HUDEP-2 (cell line): Measurements from ENCODE around the gene C1QL1.
"Not testable (repeated sequence)": the region's sequence is repeated elsewhere in the genome, so short reads cannot be mapped to it uniquely, and the experiment has no call there.

Experiments used
- DNase-seq, 76 experiments: peaks; one replicate each; lab custom pipeline; 2025; ENCODE audit not compliant: unreplicated experiment in 76 of 76; lab: John Stamatoyannopoulos, UW

Gene C1QL1

DNA sequence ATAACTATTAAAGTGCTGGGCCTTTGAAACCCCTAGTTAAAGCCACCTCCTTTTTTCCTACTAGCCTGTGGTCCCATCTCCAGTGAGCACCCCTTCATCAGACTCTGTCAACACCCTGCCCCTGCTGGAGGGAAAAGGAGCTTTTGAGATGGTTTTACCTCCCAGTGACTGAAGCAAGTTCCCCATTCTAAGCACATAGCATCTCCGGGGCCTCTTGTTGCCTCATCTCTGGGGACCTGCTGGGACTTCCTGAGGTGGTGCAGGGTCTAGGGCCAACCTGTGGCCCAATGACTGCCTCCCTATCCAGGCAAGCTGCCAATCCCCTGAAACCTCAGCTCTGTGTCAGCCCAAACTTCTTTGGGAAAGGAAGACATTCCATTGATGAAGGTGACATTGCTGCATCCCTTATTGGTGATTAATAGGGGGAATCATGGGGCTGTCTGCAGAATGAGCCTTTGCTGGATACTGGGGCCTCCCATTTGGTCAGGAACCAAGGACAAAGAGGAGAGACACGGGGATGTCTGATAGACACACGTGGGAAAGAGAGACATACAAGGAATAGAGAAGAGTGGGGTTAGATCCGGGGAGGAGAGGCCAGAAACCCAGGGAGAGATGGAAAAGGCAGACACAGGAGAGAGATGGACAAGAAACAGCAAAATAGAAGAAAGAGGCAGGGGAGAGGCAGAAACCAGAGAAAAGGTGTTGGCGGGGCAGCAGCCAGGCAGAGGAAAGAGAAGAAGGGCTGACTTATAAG is 2.4 kb downstream of the C1QL1 start:
- DNase-seq = no peak

- peak in 1 of 76 experiments; percentile 4 for DNase-seq
Measured at GRCh38 chr17:44961921-44962350, 6.2 kb downstream of the C1QL1 start.

DNA sequence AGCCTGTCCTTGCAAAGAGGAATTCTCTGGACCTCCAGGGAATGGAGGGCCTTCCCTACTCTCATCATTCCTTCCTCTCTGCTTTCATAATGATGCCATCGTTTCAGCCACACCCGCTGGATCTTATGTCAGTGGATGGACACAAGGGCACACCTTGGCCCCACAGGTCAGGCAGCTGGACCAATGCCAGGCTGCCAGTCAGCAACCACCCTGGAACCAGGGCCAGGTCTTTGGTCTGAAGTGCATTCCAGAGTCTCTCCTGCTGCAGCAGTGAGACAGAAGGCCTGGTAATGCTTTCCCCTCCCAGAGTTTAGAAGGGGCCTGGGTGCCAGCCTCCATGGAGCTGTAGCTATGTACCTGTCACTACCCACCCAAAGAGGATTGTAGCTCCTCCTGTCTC is 7.4 kb downstream of the C1QL1 start:
- no peak for DNase-seq

DNA sequence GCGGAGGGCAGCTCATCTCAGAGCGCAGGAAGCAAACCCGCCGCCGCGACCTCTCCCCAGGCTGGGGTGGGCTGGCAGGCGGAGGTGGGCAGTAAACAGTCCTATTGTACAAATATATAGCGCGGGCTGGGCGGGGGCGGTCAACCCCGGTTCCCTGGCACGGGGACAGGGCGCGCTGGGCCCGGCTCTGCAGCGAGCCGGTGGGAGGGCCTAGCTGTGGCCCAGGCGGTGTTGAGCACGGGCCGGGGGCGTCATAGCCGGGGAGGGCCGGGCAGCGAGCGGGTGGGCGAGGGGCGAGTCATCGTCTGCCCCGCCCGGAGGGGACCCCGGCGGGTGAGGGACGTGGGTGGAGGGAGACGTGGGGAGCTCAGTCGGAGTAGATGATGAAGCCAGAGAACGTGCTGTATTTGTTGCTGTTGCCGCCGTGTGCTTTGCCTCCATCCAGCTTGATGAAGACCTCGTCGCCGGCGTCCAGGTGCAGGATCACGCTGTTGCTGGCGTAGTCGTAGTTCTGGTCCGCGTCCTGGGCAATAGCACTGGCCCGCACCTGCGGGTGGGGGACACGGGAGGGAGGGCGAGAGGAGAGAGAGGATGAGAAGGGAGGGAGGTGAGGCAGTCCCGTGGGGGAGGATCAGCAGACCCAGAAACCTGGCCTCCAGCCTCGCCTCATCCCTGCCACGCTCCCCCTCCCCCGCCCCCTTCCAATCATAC is 8.1 kb downstream of the C1QL1 start:
- DNase-seq = no peak

DNA sequence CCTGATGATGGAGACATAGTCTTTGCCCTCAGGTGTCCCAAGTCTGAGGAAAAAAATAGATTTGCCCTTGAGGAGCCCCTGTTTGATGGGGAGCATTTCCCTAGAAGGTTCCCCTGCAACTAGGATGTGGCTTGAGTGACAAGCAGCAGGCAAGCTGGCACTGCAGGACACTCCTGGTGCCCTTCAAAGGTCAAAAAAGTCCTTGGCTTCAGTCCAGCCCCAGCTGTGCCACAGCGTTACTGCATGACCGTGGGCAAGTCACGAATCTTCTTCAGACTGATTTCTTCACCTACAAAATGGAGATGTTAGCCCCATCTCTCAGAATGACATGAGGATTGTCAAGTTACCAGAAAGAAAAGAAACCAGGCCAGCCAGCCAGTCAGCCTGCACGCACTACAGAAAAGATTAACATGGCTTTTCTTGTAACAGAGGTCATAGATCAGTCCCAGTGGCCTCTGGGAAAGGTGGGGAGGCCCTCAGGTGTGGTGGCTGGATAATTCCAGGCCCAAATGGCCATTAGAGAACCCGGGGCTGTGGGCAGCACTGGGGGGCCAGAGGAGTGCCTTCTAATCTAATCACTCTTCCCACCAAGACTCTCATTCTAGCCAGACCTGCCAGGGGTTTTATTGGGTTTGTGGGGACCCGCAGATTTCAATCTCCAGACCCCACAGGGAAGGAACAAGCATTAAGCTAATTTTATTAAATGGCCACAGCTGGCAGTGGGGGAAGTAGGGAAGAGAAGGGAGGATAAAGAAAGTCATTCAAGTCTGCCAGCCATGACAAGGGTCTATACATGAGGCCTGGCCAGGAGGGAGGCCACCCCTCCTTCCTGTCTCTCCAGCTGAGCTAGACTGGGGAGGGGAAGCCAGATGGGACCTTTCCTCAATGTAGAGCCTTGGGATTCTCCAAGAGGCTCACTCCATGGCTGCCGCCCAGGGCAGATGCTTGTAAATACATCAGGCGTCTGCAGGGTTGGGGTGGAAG is 10.8 kb downstream of the C1QL1 start:
- no peak for DNase-seq

GRCh38 chr17:44955674-44956425 is 12.3 kb downstream of the C1QL1 start:
- DNase-seq = no peak

DNA sequence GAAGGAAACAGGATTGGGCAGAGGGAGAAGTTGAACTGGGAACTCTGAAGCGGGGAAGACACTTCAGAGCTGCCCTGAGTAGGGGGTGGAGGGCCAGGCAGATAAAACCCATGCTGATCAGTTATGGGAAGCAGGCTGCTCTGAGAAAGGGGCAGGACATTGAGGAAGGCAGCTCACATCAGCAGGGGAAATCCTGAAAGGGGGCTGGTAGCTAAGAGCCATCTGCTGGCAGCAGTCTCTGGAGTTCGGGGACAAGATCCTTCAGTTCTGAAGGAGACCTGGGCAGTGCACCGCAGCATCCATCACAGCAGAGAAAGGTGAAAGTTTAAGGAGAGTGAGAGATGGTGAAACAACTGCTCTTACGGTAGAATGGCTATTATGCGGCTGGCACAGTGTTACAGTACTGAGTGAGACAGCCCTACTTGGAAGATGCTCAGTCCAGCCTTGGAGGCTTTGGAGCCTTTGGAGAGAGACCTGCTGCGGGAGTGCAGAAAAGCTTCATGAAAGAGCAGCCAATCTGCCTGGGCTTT is 15.1 kb downstream of the C1QL1 start:
- DNase-seq = no peak

DNA sequence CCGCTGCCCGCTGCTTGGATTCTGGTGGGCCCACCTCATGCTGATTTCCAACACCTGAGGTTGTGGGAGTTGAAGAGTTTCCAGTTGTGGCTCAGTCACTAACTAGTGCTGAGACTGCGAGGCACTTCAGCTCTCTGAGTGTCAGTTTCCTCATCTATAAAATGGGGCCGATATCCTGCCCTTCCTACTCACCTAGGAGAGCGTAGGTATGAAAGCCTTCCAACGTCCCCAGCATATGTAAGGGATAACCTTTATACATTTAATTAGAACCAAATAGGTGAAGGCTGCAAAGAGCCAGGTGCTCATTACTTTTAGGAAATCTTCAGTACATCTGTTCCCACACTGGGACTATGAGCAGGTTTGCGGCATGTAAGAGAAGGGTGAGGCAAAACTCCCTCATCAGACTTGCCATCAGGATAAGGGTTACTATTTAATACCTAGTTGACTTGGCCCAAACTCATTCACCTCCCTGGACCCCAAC is 19.7 kb downstream of the C1QL1 start:
- no peak for DNase-seq

- DNase-seq = peak in 75 of 76 experiments; percentile 41 to 97 (median 92)
Measured at GRCh38 chr17:44947461-44948314, 20.4 kb downstream of the C1QL1 start, which contains the start of gene KIF18B. Gene KIF18B, minus strand, starts transcription at chr17:44947773. Its CDS starts 11,429 bp downstream, at chr17:44936344.

- DNase-seq = not testable (repeated sequence)
Measured at GRCh38 chr17:44945652-44946051, 22.5 kb downstream of the C1QL1 start.

DNA sequence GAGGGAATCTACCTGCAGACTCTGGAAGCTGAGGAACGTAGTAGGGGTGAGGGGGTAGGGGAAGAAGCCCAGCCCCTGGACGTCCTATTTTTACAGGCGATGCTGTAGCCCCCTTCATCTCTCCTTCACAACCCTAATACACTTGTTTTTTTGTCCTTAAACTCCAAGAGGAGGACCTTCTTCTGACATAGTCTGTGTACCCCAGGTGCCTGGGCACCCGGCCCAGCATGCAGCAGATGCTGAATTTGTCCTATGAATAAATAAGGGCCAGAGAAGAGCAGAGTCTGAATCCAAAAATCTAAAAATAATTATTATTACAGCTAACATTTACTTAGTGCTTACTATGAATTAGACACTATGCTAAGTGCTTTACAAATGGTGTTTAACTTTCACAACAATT is 25.6 kb downstream of the C1QL1 start:
- DNase-seq = no peak

DNA sequence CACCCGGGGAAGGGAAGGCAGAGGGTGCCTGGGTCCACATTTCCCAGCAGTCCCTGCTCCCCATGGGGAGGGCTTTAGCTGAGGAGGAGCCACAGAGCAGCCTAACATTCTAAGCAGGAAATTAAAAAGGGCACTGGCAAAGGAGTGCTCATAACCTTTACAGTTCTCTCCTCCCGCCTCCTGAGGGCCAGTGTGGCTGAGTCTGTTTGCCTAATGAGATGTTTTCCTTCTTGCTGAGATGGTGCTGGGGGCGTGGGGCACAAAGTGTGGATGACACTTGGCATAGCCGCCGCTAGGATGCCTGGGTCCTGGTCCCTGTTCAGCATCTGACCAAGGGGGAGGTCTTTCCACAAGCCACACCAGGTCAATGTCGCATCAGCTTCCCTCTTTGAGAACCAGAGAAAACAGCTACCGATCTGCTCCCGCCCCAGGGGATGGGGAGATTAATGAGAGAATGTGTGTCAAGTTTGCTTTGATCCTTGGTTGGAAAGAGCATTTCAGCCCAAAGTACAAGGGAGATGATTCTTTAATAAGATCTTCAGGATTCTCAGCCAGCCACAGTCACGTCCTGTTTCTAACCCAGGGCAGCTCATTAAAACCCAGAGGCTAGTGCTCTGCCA is 26.3 kb downstream of the C1QL1 start:
- no peak for DNase-seq

GRCh38 chr17:44940768-44941167 is 27.3 kb downstream of the C1QL1 start:
- DNase-seq = no peak

- no peak for DNase-seq
Measured at GRCh38 chr17:44940317-44940716, 27.8 kb downstream of the C1QL1 start.

GRCh38 chr17:44935116-44935515 is 33.0 kb downstream of the C1QL1 start:
- DNase-seq = no peak

DNA sequence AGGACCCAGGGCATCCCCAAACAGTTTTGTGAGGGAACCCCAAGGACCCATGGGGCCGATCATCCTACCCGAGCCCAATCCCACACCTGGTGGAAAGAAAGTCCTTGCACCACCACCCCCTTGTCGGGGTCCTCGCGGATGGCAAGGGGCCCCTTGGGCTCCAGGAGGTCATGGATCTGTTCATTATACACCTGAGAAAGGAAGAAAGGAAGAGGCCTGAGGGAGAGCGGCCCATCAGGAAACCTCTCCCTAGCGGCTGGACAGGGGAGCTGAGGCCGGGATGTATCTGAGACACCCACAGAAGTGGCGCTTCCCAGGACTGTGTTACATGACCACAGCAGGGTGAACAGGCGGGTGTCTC is 33.4 kb downstream of the C1QL1 start:
- no peak for DNase-seq

DNA sequence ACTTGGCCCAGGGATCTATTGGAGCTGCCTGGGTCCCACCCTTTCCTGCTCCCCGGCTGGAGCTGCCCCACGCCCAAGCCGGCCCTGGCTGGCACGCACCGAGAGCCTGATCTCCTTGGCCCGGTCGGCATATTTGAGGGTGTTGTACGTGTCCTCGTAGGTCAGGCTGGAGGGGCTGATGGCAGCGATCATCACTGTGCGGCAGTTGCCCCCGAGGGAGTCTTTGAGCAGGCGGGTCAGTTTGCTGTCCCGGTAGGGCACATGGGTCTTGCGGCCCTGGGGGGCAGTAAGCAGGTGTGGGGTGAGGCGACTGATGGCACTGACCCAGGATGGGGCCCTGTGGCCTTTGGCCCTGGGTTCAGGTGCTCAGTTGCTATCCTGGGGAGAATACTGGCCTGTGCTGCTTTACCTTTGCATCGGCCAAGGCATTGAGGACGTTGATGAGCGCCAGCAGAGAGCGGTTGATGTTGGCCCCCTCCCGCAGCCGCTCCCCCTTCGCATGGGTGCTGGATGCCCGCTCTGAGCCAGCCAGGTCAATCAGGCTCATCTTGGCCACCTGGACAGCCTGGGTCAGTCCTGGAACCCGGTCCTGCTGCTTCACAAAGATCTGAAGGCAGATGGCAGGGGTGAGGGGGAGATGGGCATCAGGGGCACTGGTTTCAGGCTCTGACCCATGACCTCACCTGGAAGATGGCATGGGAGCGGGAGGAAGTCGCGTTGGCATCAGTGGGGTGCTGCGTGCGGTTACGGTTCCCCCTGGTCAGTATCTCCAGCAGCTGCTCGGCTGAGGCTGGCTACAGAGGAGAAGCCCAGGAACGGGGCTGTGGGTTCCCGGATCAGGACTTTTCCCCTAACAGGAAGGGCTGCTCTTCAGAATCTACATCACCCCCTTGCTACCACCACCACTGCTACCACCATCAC is 34.0 kb downstream of the C1QL1 start:
- DNase-seq = no peak

DNA sequence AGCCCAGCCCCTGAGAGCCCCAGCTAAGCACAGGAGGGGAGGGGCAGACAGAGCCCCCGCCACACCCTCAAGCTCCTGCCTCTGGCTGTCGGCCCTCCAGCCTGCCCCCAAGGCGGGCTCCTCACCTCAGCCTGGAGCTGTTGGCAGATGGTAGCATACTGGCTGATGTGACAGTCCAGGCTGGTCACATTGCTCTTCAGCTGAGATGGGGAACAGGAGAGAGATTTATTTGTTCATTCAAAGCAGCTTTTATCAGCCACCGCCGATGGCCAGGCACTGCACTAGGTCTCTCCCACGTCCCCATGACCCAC is 35.4 kb downstream of the C1QL1 start:
- DNase-seq = no peak
